HL-60 (cell line): ENCODE measurements around the gene U2AF1L4.

Source experiments
- DNase-seq, 2 experiments: peaks; one replicate each; pipeline ENCODE4 v3.0.0-alpha.2; 2010 to 2020; ENCODE audit warnings: low read depth in 1 of 2, low spot score in 1 of 2
- H3K27ac ChIP-seq: fragments of 250-450 bp; sonication (Bioruptor Pico); replicated peaks from 2 replicates; pipeline ENCODE4 v1.5.1; 2020; ENCODE audit warnings: mild to moderate bottlenecking, moderate library complexity
- H3K27me3 ChIP-seq: fragments of 250-450 bp; sonication (Bioruptor Pico); 2 replicates; pipeline ENCODE4 v1.5.1; 2021; ENCODE audit warnings: mild to moderate bottlenecking, moderate library complexity; ENCODE audit not compliant: insufficient read depth, poor library complexity, severe bottlenecking
- H3K4me3 ChIP-seq: replicated peaks from 2 replicates; pipeline ENCODE4 v1.5.1; 2011; ENCODE audit warnings: mild to moderate bottlenecking, control low read depth, low read length; ENCODE audit not compliant: insufficient read depth
- CTCF ChIP-seq: IDR thresholded peaks from one replicate; pipeline ENCODE4 v1.5.1; 2011; ENCODE audit warnings: low read length, control low read depth, inconsistent platforms; ENCODE audit not compliant: insufficient read depth
- GABPA ChIP-seq: IDR thresholded peaks from 2 replicates; pipeline ENCODE4 v1.6.1; 2012; ENCODE audit warnings: low read depth
- POLR2AphosphoS5 ChIP-seq: IDR thresholded peaks from 2 replicates; pipeline ENCODE4 v1.6.1; 2012; ENCODE audit warnings: low read depth
- REST ChIP-seq: IDR thresholded peaks from 2 replicates; pipeline ENCODE4 v1.6.1; 2012; ENCODE audit warnings: low read depth; ENCODE audit not compliant: insufficient replicate concordance
- SPI1 ChIP-seq: IDR thresholded peaks from 2 replicates; pipeline ENCODE4 v1.6.1; 2012; ENCODE audit warnings: low read depth, mild to moderate bottlenecking, borderline replicate concordance

Gene U2AF1L4

GRCh38 chr19:35733180-35734125, 11.8 kb downstream of the U2AF1L4 start:
- H3K27me3 ChIP-seq, result no peaks in the 10 kb centered on the region
- TF ChIP-seq GABPA, result no peak
- TF ChIP-seq POLR2AphosphoS5, result no peak
- no peak for TF ChIP-seq REST
- no peak for TF ChIP-seq SPI1
- no peak for TF ChIP-seq CTCF
- no peak overlapping the region for H3K4me3 ChIP-seq
- DNase-seq, result no peak
- H3K27ac ChIP-seq, result no peak overlapping the region

- Histone ChIP-seq H3K27me3 (no peaks in the 10 kb centered on the region), H3K4me3 (no peak overlapping the region), H3K27ac (no peak overlapping the region)
- no peak for DNase-seq
- no peak for TF ChIP-seq POLR2AphosphoS5
- no peak for TF ChIP-seq REST
- TF ChIP-seq SPI1, result no peak
- no peak for TF ChIP-seq CTCF
- TF ChIP-seq GABPA, result no peak
These were observed 12.6 kb downstream of the U2AF1L4 start for GRCh38 chr19:35732540-35733179.

GRCh38 chr19:35731779-35732405, 13.3 kb downstream of the U2AF1L4 start:
- DNase-seq, result no peak
- TF ChIP-seq SPI1, result no peak
- no peak for TF ChIP-seq CTCF
- no peak; the same call in 1 of the 2 replicates for TF ChIP-seq POLR2AphosphoS5
- no peak for TF ChIP-seq REST
- TF ChIP-seq GABPA, result no peak
- Histone ChIP-seq H3K4me3 (no peak overlapping the region), H3K27me3 (no peaks in the 10 kb centered on the region), H3K27ac (no peak overlapping the region)
